ENCODE data around the gene LURAP1L. TPM values are rescaled to one million over a fixed set of nuclear protein-coding genes. Genes with fewer than 3 reads are reported as not detected.

The LURAP1L gene
- total RNA-seq, 1 experiment from 2014 or later = 0.13 TPM

DNA sequence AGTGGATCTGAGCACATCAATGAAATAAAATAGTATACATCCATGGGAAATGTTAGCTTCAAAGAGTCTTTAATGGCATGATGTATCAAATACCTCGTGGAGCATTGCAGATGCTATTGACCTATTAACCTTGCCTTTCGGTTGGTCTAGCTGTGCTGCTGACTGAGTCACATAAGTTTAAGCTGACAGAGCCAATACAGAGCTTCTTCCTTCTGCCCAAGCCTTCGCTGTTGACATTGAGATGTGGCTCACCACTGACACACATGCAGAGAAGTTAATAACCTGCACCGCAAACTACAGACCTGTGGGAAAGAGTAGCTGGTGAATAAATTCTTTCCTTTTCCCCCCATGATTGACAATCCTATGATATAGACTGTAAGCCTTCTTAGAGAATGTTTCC is 78.2 kb downstream of the LURAP1L start:
- Histone ChIP-seq H3K79me2 (ENCODE audit: insufficient read depth, low read length) (no peaks in the 10 kb centered on the region), H2BK5ac (ENCODE audit: insufficient read length, low read length) (no peak overlapping the region), H3K23ac (ENCODE audit: insufficient read length, low read depth, low read length) (no peak overlapping the region), H3K4ac (ENCODE audit: low read depth, low read length) (no peak overlapping the region), H3K56ac (ENCODE audit: insufficient read length, low read depth, low read length) (no peak overlapping the region), H2BK20ac (ENCODE audit: low read depth, low read length, poor library complexity, severe bottlenecking) (no peak overlapping the region), H2BK15ac (ENCODE audit: low read depth, low read length) (no peak overlapping the region), H3K23me2 (ENCODE audit: insufficient read length, low read depth, low read length, poor library complexity, severe bottlenecking) (no peaks in the 10 kb centered on the region), H3K4me1 (ENCODE audit: insufficient read depth, low read length) (no peaks in the 10 kb centered on the region; the same call in 1 of the 2 replicates), H4K8ac (replicated peaks; ENCODE audit: insufficient read length, low read depth, low read length) (no peak overlapping the region), H2AFZ (ENCODE audit: low read length) (no peak overlapping the region), H2BK120ac (ENCODE audit: low read depth, low read length, poor library complexity, severe bottlenecking) (no peak overlapping the region), H4K5ac (ENCODE audit: insufficient read length, low read depth, low read length) (no peak overlapping the region), H3K18ac (ENCODE audit: insufficient read length, low read depth, low read length) (no peak overlapping the region), H3K79me1 (ENCODE audit: insufficient read depth, low read depth, low read length, poor library complexity, severe bottlenecking) (no peaks in the 10 kb centered on the region), H2AK5ac (ENCODE audit: insufficient read length, low read length) (no peak overlapping the region), H3K9ac (ENCODE audit: extremely low read depth, insufficient read length, low read length) (no peak overlapping the region), H2BK12ac (ENCODE audit: insufficient read length, low read depth, low read length) (no peak overlapping the region), H3K4me2 (ENCODE audit: insufficient read depth, insufficient read length, low read length) (no peak overlapping the region), H3K27ac (ENCODE audit: insufficient read length, low read depth, low read length) (no peak overlapping the region), H3T11ph (ENCODE audit: low read length) (no peak overlapping the region), H3K14ac (ENCODE audit: insufficient read depth, low read length) (no peak overlapping the region), H3K9me3 (ENCODE audit: control insufficient read depth, low read depth, low read length) (no peaks in the 10 kb centered on the region), H4K91ac (ENCODE audit: insufficient read length, low read depth, low read length) (no peak overlapping the region), H4K20me1 (ENCODE audit: control insufficient read depth, insufficient read depth, insufficient read length) (no peaks in the 10 kb centered on the region), H3K27me3 (ENCODE audit: insufficient read depth, low read length) (no peaks in the 10 kb centered on the region)
- H3K4me3 Mint-ChIP-seq = no peak overlapping the region
- H3K27ac Mint-ChIP-seq = no peak overlapping the region
- WGBS (ENCODE audit: extremely low coverage, insufficient read length, low lambda C conversion rate) = no CpG with 5 or more reads among the region's 4 CpGs
- H3K4me1 Mint-ChIP-seq = peaks cover 7 to 14% of the 10 kb centered on the region in 2 experiments
- no peaks in the 10 kb centered on the region for H3K36me3 Mint-ChIP-seq (ENCODE audit: insufficient read depth in 1 of 3, low read depth in 3 of 3)
- H3K9me3 Mint-ChIP-seq = peaks cover 0 to 2% of the 10 kb centered on the region in 2 experiments; a peak in 1 of 5 replicates
- DNase-seq = no peak
- TF ChIP-seq, protein P1, sequence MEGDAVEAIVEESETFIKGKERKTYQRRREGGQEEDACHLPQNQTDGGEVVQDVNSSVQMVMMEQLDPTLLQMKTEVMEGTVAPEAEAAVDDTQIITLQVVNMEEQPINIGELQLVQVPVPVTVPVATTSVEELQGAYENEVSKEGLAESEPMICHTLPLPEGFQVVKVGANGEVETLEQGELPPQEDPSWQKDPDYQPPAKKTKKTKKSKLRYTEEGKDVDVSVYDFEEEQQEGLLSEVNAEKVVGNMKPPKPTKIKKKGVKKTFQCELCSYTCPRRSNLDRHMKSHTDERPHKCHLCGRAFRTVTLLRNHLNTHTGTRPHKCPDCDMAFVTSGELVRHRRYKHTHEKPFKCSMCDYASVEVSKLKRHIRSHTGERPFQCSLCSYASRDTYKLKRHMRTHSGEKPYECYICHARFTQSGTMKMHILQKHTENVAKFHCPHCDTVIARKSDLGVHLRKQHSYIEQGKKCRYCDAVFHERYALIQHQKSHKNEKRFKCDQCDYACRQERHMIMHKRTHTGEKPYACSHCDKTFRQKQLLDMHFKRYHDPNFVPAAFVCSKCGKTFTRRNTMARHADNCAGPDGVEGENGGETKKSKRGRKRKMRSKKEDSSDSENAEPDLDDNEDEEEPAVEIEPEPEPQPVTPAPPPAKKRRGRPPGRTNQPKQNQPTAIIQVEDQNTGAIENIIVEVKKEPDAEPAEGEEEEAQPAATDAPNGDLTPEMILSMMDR (conservative IDR thresholded peaks at IDR 0.05) = no peak
- H3K27me3 Mint-ChIP-seq (ENCODE audit: low read depth) = no peaks in the 10 kb centered on the region

Measured in H9 (cell line).